Psoas muscle (tissue), 8 donors: ENCODE measurements around the gene RHOT2. TPM values are rescaled to one million over a fixed set of nuclear protein-coding genes. Genes with fewer than 3 reads are reported as not detected.

ENCODE experiments used
- ATAC-seq, 4 donors: fragments of 200-7000 bp; cut with Tn5 transposase; one replicate each; pipeline ENCODE4 v1.9.1; 2020; ENCODE audit warnings: moderate library complexity in 3 of 4, mild to moderate bottlenecking in 2 of 4
- DNase-seq, 2 donors: peaks; one replicate each; pipeline ENCODE4 v3.0.0-alpha.2; 2020
- H3K27ac ChIP-seq: fragments of 200-600 bp; one replicate; pipeline ENCODE4 v1.8.0; 2022
- H3K27me3 ChIP-seq, 3 donors: fragments of 200-600 bp in 1 of 3; one replicate each; pipeline versions ENCODE4 v1.6.1 to v1.8.0; 2013 to 2022; ENCODE audit warnings: low read length in 2 of 3, mild to moderate bottlenecking in 2 of 3, moderate library complexity in 1 of 3; ENCODE audit not compliant: insufficient read depth in 3 of 3
- H3K36me3 ChIP-seq, 2 donors: fragments of 200-600 bp in 1 of 2; one replicate each; pipeline versions ENCODE4 v1.6.1 to v1.8.0; 2013 to 2022; ENCODE audit warnings: low read depth in 1 of 2, mild to moderate bottlenecking in 1 of 2, moderate library complexity in 1 of 2; ENCODE audit not compliant: insufficient read depth in 1 of 2
- H3K4me1 ChIP-seq: fragments of 200-600 bp; one replicate; pipeline ENCODE4 v1.8.0; 2022
- H3K4me3 ChIP-seq: fragments of 200-600 bp; one replicate; pipeline ENCODE4 v1.8.0; 2022; ENCODE audit warnings: mild to moderate bottlenecking
- H3K9me3 ChIP-seq: fragments of 200-600 bp; one replicate; pipeline ENCODE4 v1.8.0; 2022
- CTCF ChIP-seq: fragments of 200-600 bp; IDR thresholded peaks from one replicate; pipeline ENCODE4 v1.8.0; 2022; ENCODE audit warnings: antibody characterized with exemption
- WGBS, 3 donors: extraction: QIAGEN DNeasy Blood & Tissue Kit; methylation state at CpG; one replicate each; pipeline versions ENCODE4 v1.1.6 to v1.1.7; 2013; 5-methylcytosine and 5-hydroxymethylcytosine counted together
- intact Hi-C, 2 donors: fragments of 100-400 bp; cut with DNase I; formaldehyde crosslinking; loops; one replicate each; pipeline versions ENCODE4 v1.11.0 to v1.14.2; 2022
- polyA plus RNA-seq, 3 donors: library from polyadenylated mRNA; stranded (reverse); fragments of 200-250 nt; gene quantifications; one replicate each; pipeline ENCODE4 v1.2.3, GENCODE V29; 2013
- total RNA-seq, 4 donors: library from RNA; stranded (reverse); fragmentation: NEBNext Ultra II Directional in 2 of 4; extraction: Animal tissue kit (Norgen Biotek cat#: 25700) in 2 of 4; gene quantifications; one replicate each; pipeline versions ENCODE4 v1.2.1 to v1.2.4, GENCODE V29; 2021 to 2023
- donor health status: healthy with polysubstance abuse.
- donor health status: DM: no; HTN: no; CAD: no; lungs with moderate emphysema.
- donor health status: Bipolar disorder and iron deficiency.
- donor health status: healthy.
- donor health status: DM: yes; HTN: yes; CAD: no.
- donor health status: DM: no; HTN: no; CAD: no.
- donor health status: DM: no; HTN: no; CAD: no.
- donor health status: DM: yes; HTN: yes; CAD: no.

The RHOT2 gene
- total and polyA plus RNA-seq, 7 donors: 38.8 to 75.8 (median 52.3) TPM

- Histone ChIP-seq H3K27me3 (no peaks in the 10 kb centered on the region), H3K4me1 (peaks cover 25% of the 10 kb centered on the region), H3K27ac (peak overlapping the region; percentile 4), H3K4me3 (no peak overlapping the region), H3K36me3 (peaks cover 0 to 43% of the 10 kb centered on the region in 2 donors), H3K9me3 (no peaks in the 10 kb centered on the region)
- intact Hi-C loops: loop anchor here in 1 of 2 donors (5.0 kb wide), 1 partner anchor 37 kb away; the partner anchor contains the start of gene RAB40C
- DNase-seq (peak; percentile 32 to 65), ATAC-seq (peak in 3 of 4 donors; percentile 6 to 20 (median 17))
- 47 to 58% (median 55%) methylated on average over 28 to 29 of the region's 29 CpGs for WGBS, 3 donors
- no peak for TF ChIP-seq CTCF
Measured at GRCh38 chr16:629185-629832, 38.6 kb upstream of the RHOT2 start.

GRCh38 chr16:629833-630248 lies 38.1 kb upstream of the RHOT2 start:
- DNase-seq: peak in 1 of 2 donors; percentile 23
- intact Hi-C loops: loop anchor here (5.0 kb wide), 1 partner anchor 38 kb away; the partner anchor contains the start of gene RAB40C (in 2 of the 2)

GRCh38 chr16:630249-630814 lies 37.6 kb upstream of the RHOT2 start:
- H3K27me3 ChIP-seq: no peaks in the 10 kb centered on the region
- no peak for ATAC-seq
- no peaks in the 10 kb centered on the region for H3K9me3 ChIP-seq
- no peak overlapping the region for H3K4me3 ChIP-seq
- intact Hi-C loops: loop anchor here in 1 of 2 donors (5.0 kb wide), 1 partner anchor 38 kb away; the partner anchor contains the start of gene RAB40C
- H3K36me3 ChIP-seq: peaks cover 0 to 44% of the 10 kb centered on the region in 2 donors
- TF ChIP-seq CTCF: no peak
- WGBS, 3 donors: 44 to 52% (median 46%) methylated on average over 27 to 29 of the region's 29 CpGs
- peaks cover 31% of the 10 kb centered on the region for H3K4me1 ChIP-seq
- peak overlapping the region; percentile 4 for H3K27ac ChIP-seq
- DNase-seq: peak; percentile 30 to 48

More at GRCh38 chr16:629833-630248, 38.1 kb upstream of the RHOT2 start:
- WGBS, 3 donors: 42 to 51% (median 43%) methylated on average over 10 to 11 of the region's 11 CpGs
- peaks cover 0 to 46% of the 10 kb centered on the region in 2 donors for H3K36me3 ChIP-seq
- no peak overlapping the region for H3K4me3 ChIP-seq
- H3K27me3 ChIP-seq: no peaks in the 10 kb centered on the region
- H3K4me1 ChIP-seq: peaks cover 26% of the 10 kb centered on the region
- no peaks in the 10 kb centered on the region for H3K9me3 ChIP-seq
- peak overlapping the region; percentile 4 for H3K27ac ChIP-seq
- ATAC-seq: peak in 1 of 4 donors; percentile 1
- TF ChIP-seq CTCF: no peak

- peaks cover 36% of the 10 kb centered on the region for H3K4me1 ChIP-seq
- intact Hi-C loops: loop anchor here in 1 of 2 donors (5.0 kb wide), 1 partner anchor 39 kb away; the partner anchor contains the start of gene RAB40C
- ATAC-seq: no peak
- DNase-seq: peak; percentile 46 to 68
- H3K9me3 ChIP-seq: no peaks in the 10 kb centered on the region
- no peak within 1 kb of the TSS for H3K4me3 ChIP-seq
- 9 to 10% (median 9%) methylated on average over 9 to 23 of the region's 23 CpGs for WGBS, 3 donors
- H3K36me3 ChIP-seq: peaks cover 0 to 38% of the 10 kb centered on the region in 2 donors
- H3K27me3 ChIP-seq: no peaks in the 10 kb centered on the region
- peak within 1 kb of the TSS; percentile 16 for H3K27ac ChIP-seq
- no peak for TF ChIP-seq CTCF
Measured at GRCh38 chr16:630815-631405, 37.0 kb upstream of the RHOT2 start, which contains the start of gene WFIKKN1. TSS of gene WFIKKN1 (plus strand) at chr16:630985. CDS start at chr16:631254, 269 bp downstream.
